NCI-H2107 treated with DMSO at 0.1 percent for 48 hours (cell line): ENCODE measurements around the gene NFYB.
"Not testable (repeated sequence)": the region's sequence is repeated elsewhere in the genome, so short reads cannot be mapped to it uniquely, and the experiment has no call there.

Experiments
- DNase-seq: peaks from one replicate; lab custom pipeline; 2025; ENCODE audit not compliant: unreplicated experiment; lab: John Stamatoyannopoulos, UW

NFYB gene

GRCh38 chr12:104163028-104163427 lies 25.0 kb upstream of the NFYB start:
- DNase-seq = not testable (repeated sequence)

GRCh38 chr12:104155711-104156555 lies 17.9 kb upstream of the NFYB start:
- no peak for DNase-seq

GRCh38 chr12:104154806-104155205 lies 16.8 kb upstream of the NFYB start:
- DNase-seq = no peak

- DNase-seq = no peak
These were observed 16.3 kb upstream of the NFYB start for GRCh38 chr12:104154286-104154685.

GRCh38 chr12:104152685-104153241 lies 14.8 kb upstream of the NFYB start:
- no peak for DNase-seq

GRCh38 chr12:104150416-104150815 lies 12.4 kb upstream of the NFYB start:
- DNase-seq = no peak

- DNase-seq = no peak
These were observed 9.3 kb upstream of the NFYB start for GRCh38 chr12:104147346-104147745.

GRCh38 chr12:104143918-104144317 lies 5.9 kb upstream of the NFYB start:
- DNase-seq = no peak

- DNase-seq = no peak
These were observed 5.0 kb upstream of the NFYB start for GRCh38 chr12:104143002-104143401.

- DNase-seq = no peak
These were observed 4.5 kb upstream of the NFYB start for GRCh38 chr12:104142543-104142942.

- DNase-seq = no peak
These were observed 765 bp upstream of the NFYB start for GRCh38 chr12:104138797-104139152.

- no peak for DNase-seq
These were observed 759 bp downstream of the NFYB start for GRCh38 chr12:104137001-104137901.

- no peak for DNase-seq
These were observed 1.4 kb downstream of the NFYB start for GRCh38 chr12:104136577-104136976.

GRCh38 chr12:104134882-104135281 lies 3.1 kb downstream of the NFYB start:
- no peak for DNase-seq

- DNase-seq = no peak
These were observed 4.1 kb downstream of the NFYB start for GRCh38 chr12:104133866-104134265.

- no peak for DNase-seq
These were observed 4.7 kb downstream of the NFYB start for GRCh38 chr12:104133321-104133720.

GRCh38 chr12:104132351-104132956 lies 5.6 kb downstream of the NFYB start:
- DNase-seq = no peak

GRCh38 chr12:104131609-104132008 lies 6.4 kb downstream of the NFYB start:
- no peak for DNase-seq

GRCh38 chr12:104130760-104131159 lies 7.2 kb downstream of the NFYB start:
- no peak for DNase-seq

- DNase-seq = no peak
These were observed 11.5 kb downstream of the NFYB start for GRCh38 chr12:104126548-104126947.

GRCh38 chr12:104122298-104122697 lies 15.7 kb downstream of the NFYB start:
- no peak for DNase-seq
